ENCODE data around the gene PAM. TPM values are rescaled to one million over a fixed set of nuclear protein-coding genes. Genes with fewer than 3 reads are reported as not detected.

The PAM gene
- total and polyA plus RNA-seq, 2 of the 8 experiments (the other 6 are each of a cell fraction or from before 2014, with no cell fraction given): 30.4 to 67.8 TPM

DNA sequence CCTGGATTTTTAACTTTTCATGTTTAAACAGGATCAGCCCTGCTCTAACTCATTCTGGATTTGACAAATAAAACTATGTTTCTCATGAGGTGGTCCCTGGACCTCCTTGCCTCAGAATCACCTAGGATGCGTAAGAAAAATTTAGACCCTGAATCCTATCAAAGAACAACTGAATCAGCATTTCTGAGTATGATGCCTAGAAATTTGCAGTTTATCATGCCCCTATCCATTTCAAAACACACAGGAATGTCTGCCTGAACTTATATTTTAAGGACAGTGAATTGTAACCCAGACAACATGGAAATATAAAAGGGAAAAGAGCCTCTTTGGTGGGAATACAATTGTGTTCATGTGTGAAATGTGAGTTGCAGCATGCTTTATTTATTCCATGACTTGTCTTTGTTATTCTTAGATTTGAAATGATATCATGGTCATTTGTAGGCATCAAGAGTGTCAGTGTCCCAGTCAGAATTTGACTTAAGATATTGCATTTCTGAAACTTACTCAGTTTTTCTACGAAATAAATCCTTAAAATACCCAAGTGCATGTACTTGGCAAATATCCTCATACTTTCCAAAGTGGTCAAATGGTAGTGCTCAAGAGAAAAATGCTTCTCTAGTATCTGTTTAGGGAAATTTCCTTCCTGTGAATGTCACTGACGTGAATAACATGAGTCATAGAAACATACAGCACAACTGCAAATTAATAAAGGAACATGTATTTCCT is 220.5 kb downstream of the PAM start:
- no peaks in the 10 kb centered on the region for H3K36me3 ChIP-seq (ENCODE audit: control insufficient read depth in 2 of 4, insufficient read depth in 4 of 4, low read length in 3 of 4)
- no peak overlapping the region for H3K4ac ChIP-seq (replicated peaks; ENCODE audit: insufficient read length, low read depth, low read length)
- ChIA-PET CTCF (ENCODE audit: partially characterized antibody) (interaction anchor here (0.9 to 3.0 kb wide), 4 partner anchors 21 to 248 kb away, joined by 3 to 13 read pairs (median 5); no protein-coding TSS in a partner anchor), POLR2A (ENCODE audit: partially characterized antibody) (no interaction called here)
- H4K91ac ChIP-seq (replicated peaks; ENCODE audit: insufficient read length, low read length): no peak overlapping the region
- no peaks in the 10 kb centered on the region for H3K79me2 ChIP-seq (ENCODE audit: control insufficient read depth in 1 of 2, insufficient read depth in 2 of 2, low read length in 2 of 2)
- no peaks in the 10 kb centered on the region for H3K79me1 ChIP-seq (ENCODE audit: low read depth, low read length)
- H3K18ac ChIP-seq (ENCODE audit: extremely low read depth, low read length): no peak overlapping the region
- no peaks in the 10 kb centered on the region for H3K23me2 ChIP-seq (ENCODE audit: low read depth, low read length)
- H4K20me1 ChIP-seq (replicated peaks in 1 of 2; ENCODE audit: control insufficient read depth in 1 of 2, insufficient read depth in 2 of 2, low read length in 2 of 2): no peaks in the 10 kb centered on the region
- DNase-seq (ENCODE audit: low read depth in 1 of 2, low spot score in 2 of 2) (no peak), FAIRE-seq (no peak)
- no peaks in the 10 kb centered on the region for H3K9me3 ChIP-seq (ENCODE audit: insufficient read depth in 2 of 2, low read depth in 1 of 2, low read length in 1 of 2)
- no peak overlapping the region for H3K4me3 ChIP-seq (ENCODE audit: extremely low read depth in 1 of 4, insufficient read depth in 2 of 4, low read depth in 3 of 4, low read length in 4 of 4)
- no peak overlapping the region for H2AFZ ChIP-seq (ENCODE audit: low read length)
- H2BK5ac ChIP-seq (ENCODE audit: low read depth, low read length): no peak overlapping the region
- no peak overlapping the region for H3K56ac ChIP-seq (replicated peaks; ENCODE audit: insufficient read length, low read depth, low read length)
- WGBS, 2 experiments (ENCODE audit: extremely low coverage in 1 of 2, insufficient coverage in 1 of 2, insufficient read length in 1 of 2, insufficient replicate concordance in 2 of 2, low coverage in 1 of 2, low lambda C conversion rate in 2 of 2, missing lambda C conversion rate in 1 of 2): 90% methylated on average over 3 of the region's 3 CpGs; no CpG with 5 or more reads in 1 of the 2 experiments
- no peak overlapping the region for H2BK12ac ChIP-seq (ENCODE audit: low read depth, low read length)
- no peak overlapping the region for H2BK120ac ChIP-seq (replicated peaks; ENCODE audit: low read depth, low read length)
- H2BK15ac ChIP-seq (ENCODE audit: low read length): no peak overlapping the region
- no peaks in the 10 kb centered on the region for H3K27me3 ChIP-seq (replicated peaks in 1 of 4; ENCODE audit: control insufficient read depth in 3 of 4, extremely low read depth in 1 of 4, insufficient read depth in 3 of 4, low read length in 3 of 4)
- H3K4me2 ChIP-seq (ENCODE audit: insufficient read depth in 1 of 2, low read depth in 2 of 2, low read length in 2 of 2): no peak overlapping the region
- no peak overlapping the region for H3K27ac ChIP-seq (ENCODE audit: low read depth, low read length)
- no peaks in the 10 kb centered on the region for H3K4me1 ChIP-seq (replicated peaks in 1 of 4; ENCODE audit: control insufficient read depth in 3 of 4, insufficient read depth in 4 of 4, low read length in 3 of 4)
- H3K14ac ChIP-seq (ENCODE audit: insufficient read length): no peak overlapping the region
- H2BK20ac ChIP-seq (ENCODE audit: low read length): no peak overlapping the region
- no peak overlapping the region for H3K9ac ChIP-seq (replicated peaks in 1 of 4; ENCODE audit: extremely low read depth in 1 of 4, low read depth in 3 of 4, low read length in 3 of 4)
- H3K23ac ChIP-seq (ENCODE audit: insufficient read length): no peak overlapping the region
- no peak overlapping the region for H2AK5ac ChIP-seq (ENCODE audit: low read depth, low read length)
- no peak overlapping the region for H4K8ac ChIP-seq (ENCODE audit: extremely low read depth, insufficient read depth, low read length)
- no peak overlapping the region for H4K5ac ChIP-seq (ENCODE audit: insufficient read length, low read depth, low read length)
- TF ChIP-seq JUN (IDR thresholded peaks at IDR 0.05; ENCODE audit: low read depth, low read length) (no peak), CBX8 (IDR thresholded peaks at IDR 0.05; ENCODE audit: borderline replicate concordance, low read depth, low read length) (no peak), EP300 (IDR thresholded peaks at IDR 0.05; ENCODE audit: borderline replicate concordance in 1 of 2, low read depth in 2 of 2, low read length in 2 of 2) (no peak), RXRA (IDR thresholded peaks at IDR 0.05; ENCODE audit: insufficient read depth, low read depth, low read length) (no peak), TEAD4 (IDR thresholded peaks at IDR 0.05; ENCODE audit: low read depth, low read length) (no peak), KDM4A (IDR thresholded peaks at IDR 0.05; ENCODE audit: low read depth, low read length, severe bottlenecking) (no peak), BRCA1 (IDR thresholded peaks at IDR 0.05; ENCODE audit: low read depth, low read length) (no peak), GTF2F1 (IDR thresholded peaks at IDR 0.05; ENCODE audit: borderline replicate concordance, low read depth, low read length) (no peak), HDAC6 (IDR thresholded peaks at IDR 0.05; ENCODE audit: low read depth, low read length) (no peak), GABPA (IDR thresholded peaks at IDR 0.05; ENCODE audit: borderline replicate concordance, insufficient read depth, low read length) (no peak), EZH2 (IDR thresholded peaks at IDR 0.05; ENCODE audit: low read depth, low read length, severe bottlenecking) (no peak)
- TF ChIP-seq, protein P1, sequence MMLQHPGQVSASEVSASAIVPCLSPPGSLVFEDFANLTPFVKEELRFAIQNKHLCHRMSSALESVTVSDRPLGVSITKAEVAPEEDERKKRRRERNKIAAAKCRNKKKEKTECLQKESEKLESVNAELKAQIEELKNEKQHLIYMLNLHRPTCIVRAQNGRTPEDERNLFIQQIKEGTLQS (IDR thresholded peaks at IDR 0.05; ENCODE audit: insufficient read depth, low read depth, low read length): no peak

All from H1 (cell line).